ENCODE data around the gene LYPD1.

DNA sequence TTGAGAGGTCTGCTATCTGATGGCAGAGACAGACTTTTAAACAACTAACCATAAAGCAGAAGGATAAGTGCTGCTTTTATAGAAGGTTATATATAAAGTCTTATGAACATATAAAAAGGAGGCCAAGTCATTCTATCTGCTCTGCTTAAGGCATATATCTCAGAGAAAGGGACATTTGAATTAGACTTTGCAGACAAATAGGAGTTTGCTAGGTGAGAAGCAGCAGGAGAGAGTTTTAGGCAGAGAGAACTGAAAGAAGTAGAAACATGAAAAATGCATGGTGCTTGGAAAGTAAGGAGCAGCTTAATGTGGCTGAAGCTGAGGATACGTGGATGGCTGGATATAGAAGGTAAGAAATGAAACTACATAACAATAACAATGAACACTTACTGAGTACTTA is 65.4 kb downstream of the LYPD1 start:
- no peak for TF ChIP-seq CTCF (IDR thresholded peaks at IDR 0.05)
- no peak for TF ChIP-seq POLR2A (IDR thresholded peaks at IDR 0.05)
